ENCODE measurements around the gene OR52K1.

GRCh38 chr11:4541071-4541470 is 58.6 kb downstream of the OR52K1 start:
- TF ChIP-seq POLR2AphosphoS5 (IDR thresholded peaks at IDR 0.05; ENCODE audit: low read depth, low read length) (no peak), POLR2A (IDR thresholded peaks at IDR 0.05; ENCODE audit: low read depth, low read length) (no peak), TAF1 (IDR thresholded peaks at IDR 0.05; ENCODE audit: borderline replicate concordance, low read depth, low read length) (no peak)
